ENCODE results near the gene ANKFN1.

- TF ChIP-seq CTCF (IDR thresholded peaks at IDR 0.05) (no peak), TCF7L2 (IDR thresholded peaks at IDR 0.05; ENCODE audit: low read depth, low read length) (no peak)
Measured at GRCh38 chr17:56434610-56435009, 281.3 kb downstream of the ANKFN1 start.
